Stimulated activated naive B cell treated with anti-CD40 and anti-IgM and Interleukin-4, amounts not matched to agents 10 μg/mL and 1 μg/mL and 100 μg/mL, for 72 hours (primary cell): ENCODE measurements around the gene DNAJB11.
"Not testable (repeated sequence)": the region's sequence is repeated elsewhere in the genome, so short reads cannot be mapped to it uniquely, and the experiment has no call there.

Experiments used
- ATAC-seq, 2 donors: fragments of 150-1000 bp; cut with Tn5 transposase; replicated peaks; 2 replicates each; pipeline ENCODE4 v1.10.0; 2021; ENCODE audit warnings: moderate library complexity in 1 of 2
- DNase-seq: peaks from one replicate; pipeline ENCODE4 v3.0.0; 2021
- H3K27ac Mint-ChIP-seq: one replicate; pipeline ENCODE4 v1.8.0; 2022; ENCODE audit warnings: mild to moderate bottlenecking, mixed read lengths
- H3K27me3 Mint-ChIP-seq, 2 donors: one replicate each; pipeline ENCODE4 v1.8.0; 2022; ENCODE audit warnings: mixed read lengths in 2 of 2
- H3K36me3 Mint-ChIP-seq, 2 donors: one replicate each; pipeline ENCODE4 v1.8.0; 2022; ENCODE audit warnings: mixed read lengths in 2 of 2, mild to moderate bottlenecking in 1 of 2
- H3K4me1 Mint-ChIP-seq, 2 donors: one replicate each; pipeline ENCODE4 v1.8.0; 2022; ENCODE audit warnings: mixed read lengths in 2 of 2, mild to moderate bottlenecking in 1 of 2
- H3K4me3 Mint-ChIP-seq, 2 donors: one replicate each; pipeline ENCODE4 v1.8.0; 2022; ENCODE audit warnings: mild to moderate bottlenecking in 2 of 2, mixed read lengths in 2 of 2, moderate library complexity in 1 of 2
- H3K9me3 Mint-ChIP-seq, 2 donors: one replicate each; pipeline ENCODE4 v1.8.0; 2022; ENCODE audit warnings: mixed read lengths in 2 of 2, mild to moderate bottlenecking in 1 of 2

DNAJB11 gene

DNA sequence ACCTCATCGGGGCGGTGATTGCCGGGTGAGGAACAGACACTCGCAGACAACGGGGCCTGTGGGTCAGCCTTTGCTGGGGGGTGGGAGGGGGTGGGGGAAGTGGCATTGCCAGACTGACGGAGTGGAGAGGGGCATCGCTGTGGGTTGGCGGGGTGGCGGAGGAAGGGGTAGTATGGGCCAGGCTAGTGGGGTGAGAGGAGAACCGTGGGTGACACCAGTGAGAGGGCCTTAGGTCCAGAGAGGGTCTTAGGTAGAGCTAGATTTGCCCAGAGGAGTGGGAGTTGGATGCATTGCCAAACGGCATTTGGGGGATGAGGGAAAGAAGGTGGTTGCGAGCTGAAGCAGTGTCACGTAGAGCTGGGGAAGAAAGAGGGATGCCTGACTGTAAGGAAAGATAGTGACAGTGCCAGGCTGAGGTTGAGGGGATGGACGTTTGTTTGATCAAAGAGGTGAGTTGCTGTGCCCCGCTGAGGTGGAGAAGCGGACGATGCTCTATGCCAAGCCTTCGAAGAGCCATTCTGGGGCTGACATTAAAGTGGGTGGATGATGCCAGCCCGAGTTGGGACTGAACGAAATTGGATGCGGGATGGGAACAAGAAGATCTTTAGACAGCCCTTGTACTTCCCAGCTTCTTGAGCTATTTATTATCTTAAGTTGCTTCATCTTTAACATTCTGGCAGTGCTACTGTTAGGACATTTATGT lies 572 bp downstream of the DNAJB11 start:
- peaks cover 21 to 41% of the 10 kb centered on the region in 2 donors for H3K4me1 Mint-ChIP-seq

DNA sequence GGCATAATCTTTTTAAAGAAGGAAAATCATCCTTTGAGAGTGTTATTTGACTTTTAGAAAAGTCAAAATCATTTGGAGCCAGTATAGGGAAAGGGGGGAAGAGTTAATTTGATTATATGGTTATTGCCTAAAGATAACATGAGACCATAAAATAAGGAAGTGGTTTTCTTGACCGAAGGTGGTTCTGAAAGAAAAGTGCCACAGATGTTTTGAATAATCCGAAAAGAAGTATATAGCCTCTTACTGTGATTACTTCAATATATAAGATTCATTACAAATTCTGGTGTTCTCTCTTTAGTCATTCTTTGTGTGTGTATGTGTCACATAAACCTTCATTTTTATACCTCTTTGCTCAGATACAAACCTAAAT lies 1.1 kb downstream of the DNAJB11 start:
- peak overlapping the region; percentile 97 to 99 for H3K4me3 Mint-ChIP-seq
- DNase-seq (no peak), ATAC-seq (no peak)
- peaks cover 10 to 17% of the 10 kb centered on the region in 2 donors for H3K36me3 Mint-ChIP-seq
- H3K27ac Mint-ChIP-seq = peak overlapping the region; percentile 99
- H3K27me3 Mint-ChIP-seq = no peaks in the 10 kb centered on the region
- no peaks in the 10 kb centered on the region for H3K9me3 Mint-ChIP-seq
- H3K4me1 Mint-ChIP-seq = peaks cover 17 to 36% of the 10 kb centered on the region in 2 donors

More for the DNA sequence above, 572 bp downstream of the DNAJB11 start:
- Mint-ChIP-seq H3K9me3 (no peaks in the 10 kb centered on the region), H3K36me3 (peaks cover 10 to 17% of the 10 kb centered on the region in 2 donors), H3K27me3 (no peaks in the 10 kb centered on the region), H3K27ac (peak overlapping the region; percentile 99), H3K4me3 (peak overlapping the region; percentile 97 to 99)
- no peak for DNase-seq
- ATAC-seq = no peak

DNA sequence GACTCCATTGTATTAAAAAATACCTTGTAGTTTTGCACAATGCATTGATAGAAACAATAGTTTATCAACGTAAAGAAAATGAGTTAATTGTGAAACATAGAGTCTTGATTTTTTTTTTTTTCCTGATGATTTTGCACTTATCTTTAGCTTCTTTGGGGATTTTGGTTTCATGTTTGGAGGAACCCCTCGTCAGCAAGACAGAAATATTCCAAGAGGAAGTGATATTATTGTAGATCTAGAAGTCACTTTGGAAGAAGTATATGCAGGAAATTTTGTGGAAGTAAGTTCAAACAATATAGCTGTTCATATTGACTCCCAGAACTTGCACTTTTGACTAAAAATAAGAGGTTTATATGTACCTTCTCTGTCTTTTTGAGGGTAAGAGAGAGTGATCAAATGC lies 7.0 kb downstream of the DNAJB11 start:
- H3K9me3 Mint-ChIP-seq = no peaks in the 10 kb centered on the region
- no peak for DNase-seq
- ATAC-seq = no peak
- no peak overlapping the region for H3K4me3 Mint-ChIP-seq
- no peaks in the 10 kb centered on the region for H3K27me3 Mint-ChIP-seq
- no peak overlapping the region for H3K27ac Mint-ChIP-seq
- peaks cover 4 to 9% of the 10 kb centered on the region in 2 donors for H3K4me1 Mint-ChIP-seq
- peaks cover 26 to 46% of the 10 kb centered on the region in 2 donors for H3K36me3 Mint-ChIP-seq

DNA sequence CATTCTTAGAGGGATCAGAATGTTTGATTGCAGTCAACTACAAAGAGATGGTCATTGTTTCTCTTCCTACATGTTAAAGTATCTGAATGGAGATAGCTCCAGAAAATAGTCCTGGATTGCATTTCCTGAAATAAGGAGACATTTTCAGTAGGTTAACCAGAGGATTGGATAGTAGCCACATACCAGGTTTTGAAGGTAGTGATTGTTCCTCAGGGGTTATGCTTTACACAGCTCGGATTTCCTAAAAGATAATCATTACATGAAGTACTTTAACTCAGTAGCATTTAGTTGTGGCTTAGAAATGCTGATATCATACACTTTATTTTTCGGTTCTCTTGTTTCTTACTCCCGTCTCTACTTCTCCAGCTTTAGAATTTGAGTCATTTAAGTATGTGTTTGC lies 10.3 kb downstream of the DNAJB11 start:
- ATAC-seq = no peak
- Mint-ChIP-seq H3K4me3 (no peak overlapping the region), H3K27me3 (no peaks in the 10 kb centered on the region), H3K9me3 (no peaks in the 10 kb centered on the region), H3K4me1 (peaks cover 0 to 1% of the 10 kb centered on the region in 2 donors), H3K27ac (no peak overlapping the region), H3K36me3 (peaks cover 37 to 56% of the 10 kb centered on the region in 2 donors)
- no peak for DNase-seq

DNA sequence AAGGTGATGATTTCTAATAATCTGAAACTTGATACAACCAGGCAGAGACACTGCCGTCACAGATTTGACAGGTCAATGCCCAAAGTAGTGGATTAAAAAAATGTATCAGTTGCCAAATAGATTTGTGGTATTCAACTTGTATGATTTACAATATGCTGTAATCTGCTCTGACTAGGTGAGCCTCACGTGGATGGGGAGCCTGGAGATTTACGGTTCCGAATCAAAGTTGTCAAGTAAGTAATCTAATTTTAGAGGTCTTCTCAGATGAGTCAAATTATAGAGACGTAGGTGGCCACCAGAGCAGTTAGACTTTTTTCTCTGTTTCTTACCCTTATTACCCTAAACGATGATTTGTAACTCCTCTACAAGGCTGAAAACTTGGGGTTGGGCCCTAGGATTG lies 12.0 kb downstream of the DNAJB11 start:
- ATAC-seq = no peak
- no peak overlapping the region for H3K27ac Mint-ChIP-seq

GRCh38 chr3:186583831-186584230 lies 13.3 kb downstream of the DNAJB11 start:
- H3K36me3 Mint-ChIP-seq = peaks cover 36 to 58% of the 10 kb centered on the region in 2 donors
- no peak for ATAC-seq
- DNase-seq = no peak
- no peaks in the 10 kb centered on the region for H3K9me3 Mint-ChIP-seq
- H3K4me1 Mint-ChIP-seq = no peaks in the 10 kb centered on the region
- no peak overlapping the region for H3K27ac Mint-ChIP-seq
- no peaks in the 10 kb centered on the region for H3K27me3 Mint-ChIP-seq
- H3K4me3 Mint-ChIP-seq = no peak overlapping the region

More for the DNA sequence above, 12.0 kb downstream of the DNAJB11 start:
- H3K36me3 Mint-ChIP-seq = peaks cover 41 to 63% of the 10 kb centered on the region in 2 donors
- peaks cover 0 to 1% of the 10 kb centered on the region in 2 donors for H3K4me1 Mint-ChIP-seq
- DNase-seq = no peak
- H3K27me3 Mint-ChIP-seq = no peaks in the 10 kb centered on the region
- no peaks in the 10 kb centered on the region for H3K9me3 Mint-ChIP-seq
- no peak overlapping the region for H3K4me3 Mint-ChIP-seq

DNA sequence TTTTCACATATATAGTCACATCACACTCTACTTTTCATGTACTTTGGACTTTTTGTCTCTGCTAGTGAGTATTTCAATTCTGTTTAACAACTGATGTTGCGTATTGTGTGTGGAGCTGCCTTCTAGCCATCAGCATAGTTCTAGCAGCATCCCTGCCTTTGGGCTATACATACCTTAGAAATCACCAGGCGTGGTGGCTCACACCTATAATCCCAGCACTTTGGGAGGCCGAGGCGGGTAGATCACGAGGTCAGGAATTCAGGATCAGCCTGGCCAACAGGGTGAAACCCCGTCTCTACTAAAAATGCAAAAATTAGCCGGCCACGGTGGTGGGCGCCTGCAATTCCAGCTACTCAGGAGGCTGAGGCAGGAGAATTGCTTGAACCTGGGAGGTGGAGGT lies 15.7 kb downstream of the DNAJB11 start:
- H3K27ac Mint-ChIP-seq, H3K27me3 Mint-ChIP-seq, H3K4me1 Mint-ChIP-seq, H3K4me3 Mint-ChIP-seq, ATAC-seq, H3K9me3 Mint-ChIP-seq, DNase-seq: not testable (repeated sequence)
- H3K36me3 Mint-ChIP-seq = peaks cover 27 to 41% of the 10 kb centered on the region in 2 donors

DNA sequence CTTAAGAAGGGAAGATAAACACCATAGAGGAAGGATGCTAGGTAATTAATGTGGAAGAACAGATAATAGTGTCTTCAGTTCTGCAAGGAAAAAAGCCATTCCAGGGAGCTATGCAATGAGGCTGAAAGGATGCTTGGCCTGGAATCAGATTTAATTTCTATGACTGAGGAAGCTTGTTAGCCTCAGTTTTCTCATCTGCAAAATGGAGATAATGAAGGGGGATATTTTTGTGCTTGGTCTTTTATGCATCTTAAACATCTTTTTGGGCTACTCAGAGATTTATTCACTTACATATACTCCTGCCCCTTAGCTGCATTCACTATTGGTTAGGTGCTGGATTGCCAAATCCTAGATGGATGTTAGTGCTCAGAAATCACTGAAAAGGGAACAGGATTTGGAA lies 16.7 kb downstream of the DNAJB11 start:
- H3K27ac Mint-ChIP-seq = no peak overlapping the region
- ATAC-seq (no peak), DNase-seq (no peak)
- H3K4me3 Mint-ChIP-seq = no peak overlapping the region
- no peaks in the 10 kb centered on the region for H3K27me3 Mint-ChIP-seq
- no peaks in the 10 kb centered on the region for H3K4me1 Mint-ChIP-seq
- H3K9me3 Mint-ChIP-seq = no peaks in the 10 kb centered on the region
- H3K36me3 Mint-ChIP-seq = peaks cover 21 to 31% of the 10 kb centered on the region in 2 donors

DNA sequence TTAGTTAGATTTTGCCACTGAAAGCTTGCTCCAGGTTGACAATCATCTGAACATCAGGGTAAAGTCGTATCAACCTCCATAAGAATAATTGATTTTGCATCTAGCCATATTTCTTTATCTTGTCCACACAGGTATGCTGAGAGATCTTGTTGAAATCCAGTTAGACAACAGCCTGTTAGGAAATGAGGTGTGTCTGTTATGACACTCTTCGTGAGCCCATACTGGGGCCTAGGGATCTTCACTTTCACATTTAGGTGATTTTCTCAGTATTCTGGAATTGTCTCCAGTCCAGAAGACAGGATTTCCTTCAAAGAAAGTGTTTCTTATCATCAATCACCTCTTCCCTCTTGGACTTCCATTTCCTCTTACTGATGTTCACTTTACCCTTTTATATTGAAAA lies 18.1 kb downstream of the DNAJB11 start:
- H3K27me3 Mint-ChIP-seq = no peaks in the 10 kb centered on the region
- H3K4me3 Mint-ChIP-seq = no peak overlapping the region
- no peak overlapping the region for H3K27ac Mint-ChIP-seq
- ATAC-seq (no peak), DNase-seq (no peak)
- no peaks in the 10 kb centered on the region for H3K4me1 Mint-ChIP-seq
- peaks cover 18 to 22% of the 10 kb centered on the region in 2 donors for H3K36me3 Mint-ChIP-seq
- no peaks in the 10 kb centered on the region for H3K9me3 Mint-ChIP-seq

GRCh38 chr3:186589121-186589520 lies 18.6 kb downstream of the DNAJB11 start:
- Mint-ChIP-seq H3K27me3 (no peaks in the 10 kb centered on the region), H3K4me1 (no peaks in the 10 kb centered on the region), H3K4me3 (no peak overlapping the region), H3K36me3 (peaks cover 16 to 19% of the 10 kb centered on the region in 2 donors), H3K9me3 (no peaks in the 10 kb centered on the region), H3K27ac (no peak overlapping the region)
- ATAC-seq (no peak), DNase-seq (no peak)

- H3K4me1 Mint-ChIP-seq = no peaks in the 10 kb centered on the region
- no peak overlapping the region for H3K27ac Mint-ChIP-seq
- no peaks in the 10 kb centered on the region for H3K27me3 Mint-ChIP-seq
- ATAC-seq (no peak), DNase-seq (no peak)
- peaks cover 10 to 11% of the 10 kb centered on the region in 2 donors for H3K36me3 Mint-ChIP-seq
- H3K9me3 Mint-ChIP-seq = no peaks in the 10 kb centered on the region
- H3K4me3 Mint-ChIP-seq = no peak overlapping the region
Measured at GRCh38 chr3:186589856-186590579, 19.5 kb downstream of the DNAJB11 start.

DNA sequence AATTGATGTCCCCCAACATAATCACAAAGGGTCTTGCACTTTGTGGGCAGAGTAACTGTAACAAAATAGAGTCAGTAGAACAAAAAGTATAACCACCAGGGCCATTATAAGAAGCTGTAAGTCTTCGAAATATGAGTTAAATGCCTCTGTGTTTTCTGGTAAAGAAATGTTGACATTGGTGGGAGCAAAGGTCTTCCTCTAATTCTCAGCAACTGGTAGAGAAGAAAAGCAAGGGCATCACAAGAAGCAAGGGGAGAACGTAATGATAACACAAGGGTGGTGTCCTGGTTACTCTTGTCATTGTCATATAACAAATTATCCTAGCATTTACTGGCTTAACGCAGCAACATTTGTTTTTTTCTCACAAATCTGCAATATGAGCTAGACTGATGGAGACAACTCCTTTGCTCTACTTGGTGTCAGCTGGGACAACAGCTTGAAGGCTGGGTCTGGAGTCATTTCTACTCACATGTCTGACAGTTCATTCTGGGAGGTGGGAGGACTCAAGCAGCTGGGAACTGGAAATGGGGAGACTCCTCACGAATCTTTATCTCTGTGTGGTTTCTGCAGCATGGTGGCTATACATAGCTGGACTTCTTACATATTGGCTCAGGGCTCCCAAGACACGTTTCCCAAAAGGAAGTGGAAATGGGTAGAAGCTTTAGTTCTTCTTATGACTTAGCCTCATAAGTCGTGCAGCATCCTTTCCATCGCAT lies 20.2 kb downstream of the DNAJB11 start:
- H3K27ac Mint-ChIP-seq = no peak overlapping the region

DNA sequence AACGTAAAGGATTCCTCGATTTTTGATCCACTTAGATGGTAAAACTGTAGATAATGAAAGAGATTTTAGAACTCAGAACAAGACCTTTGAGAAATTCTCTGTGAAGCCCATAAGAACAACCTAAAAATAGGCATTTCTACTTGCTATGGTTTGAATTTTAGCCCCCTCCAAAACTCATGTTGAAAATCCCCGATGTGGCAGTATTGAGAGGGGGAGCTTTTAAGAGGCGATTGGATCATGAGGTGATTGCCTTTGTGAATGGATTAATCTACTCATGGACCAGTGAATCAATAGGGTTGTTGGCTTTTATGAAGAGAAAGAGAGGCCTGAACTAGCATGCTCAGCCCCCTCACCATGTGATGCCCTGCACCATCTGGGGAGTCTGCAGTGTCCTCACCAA lies 22.2 kb downstream of the DNAJB11 start:
- Mint-ChIP-seq H3K4me1 (no peaks in the 10 kb centered on the region), H3K4me3 (no peak overlapping the region), H3K36me3 (no peaks in the 10 kb centered on the region), H3K27me3 (peaks cover 5 to 8% of the 10 kb centered on the region in 2 donors), H3K27ac (no peak overlapping the region), H3K9me3 (no peaks in the 10 kb centered on the region)
- ATAC-seq (no peak), DNase-seq (no peak)

More for the DNA sequence above, 20.2 kb downstream of the DNAJB11 start:
- ATAC-seq (no peak), DNase-seq (no peak)
- Mint-ChIP-seq H3K9me3 (no peaks in the 10 kb centered on the region), H3K27me3 (no peaks in the 10 kb centered on the region), H3K4me3 (no peak overlapping the region), H3K36me3 (peaks cover 7 to 9% of the 10 kb centered on the region in 2 donors), H3K4me1 (no peaks in the 10 kb centered on the region)

GRCh38 chr3:186593862-186594261 lies 23.3 kb downstream of the DNAJB11 start:
- H3K27ac Mint-ChIP-seq = no peak overlapping the region
- ATAC-seq = no peak
- no peaks in the 10 kb centered on the region for H3K9me3 Mint-ChIP-seq
- no peak overlapping the region for H3K4me3 Mint-ChIP-seq
- H3K27me3 Mint-ChIP-seq = peaks cover 8 to 11% of the 10 kb centered on the region in 2 donors
- no peak for DNase-seq
- H3K4me1 Mint-ChIP-seq = no peaks in the 10 kb centered on the region
- H3K36me3 Mint-ChIP-seq = no peaks in the 10 kb centered on the region
